DMS53 treated with DMSO at 0.1 percent for 48 hours (cell line): Measurements from ENCODE around the gene CCT6B.
"Not testable (repeated sequence)": the region's sequence is repeated elsewhere in the genome, so short reads cannot be mapped to it uniquely, and the experiment has no call there.

Experiments used
- DNase-seq: peaks from one replicate; lab custom pipeline; 2025; ENCODE audit not compliant: unreplicated experiment; lab: John Stamatoyannopoulos, UW

The CCT6B gene

DNA sequence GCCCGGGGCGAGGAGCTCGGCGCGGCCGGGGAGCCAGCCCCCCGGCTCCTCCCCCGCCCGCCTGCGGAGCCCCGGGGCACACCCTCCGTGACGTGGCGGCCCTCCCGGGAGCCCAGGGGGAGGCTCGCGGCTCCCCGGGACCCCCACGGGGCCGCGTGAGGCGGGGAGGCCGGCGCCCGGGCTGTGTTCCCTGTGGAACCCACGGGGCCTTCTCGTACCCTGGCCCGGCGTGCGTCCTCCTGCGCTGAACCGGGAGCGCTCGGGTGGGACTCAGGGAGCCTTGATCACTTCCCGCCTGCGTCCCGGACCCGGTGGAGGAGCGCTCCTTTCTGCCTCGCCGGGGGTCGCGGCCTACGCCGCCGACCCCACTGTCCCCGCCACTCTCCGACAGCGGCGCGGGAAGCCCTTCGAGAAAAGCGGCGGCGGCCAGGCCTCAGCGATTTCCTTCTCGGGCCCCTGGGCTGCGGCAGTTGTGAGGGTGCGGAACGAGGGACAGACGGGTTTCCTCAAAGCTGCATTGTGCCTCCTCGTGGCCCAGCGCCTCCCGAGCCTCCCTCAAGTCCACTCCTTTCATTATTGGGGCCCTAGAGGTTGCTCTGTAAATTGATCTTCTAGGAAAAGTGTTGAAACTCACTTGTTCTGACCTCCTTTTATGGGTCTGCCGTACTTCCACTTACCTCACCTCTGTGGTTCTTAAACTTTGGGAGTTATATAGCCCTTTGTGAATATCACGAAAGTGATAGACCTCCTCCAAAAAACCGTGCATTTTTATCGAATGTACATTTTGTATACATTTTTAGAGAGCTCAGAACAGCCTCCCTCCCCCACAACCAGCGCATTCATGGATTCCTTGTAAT, 19.6 kb upstream of the CCT6B start:
- peak; percentile 6 for DNase-seq

DNA sequence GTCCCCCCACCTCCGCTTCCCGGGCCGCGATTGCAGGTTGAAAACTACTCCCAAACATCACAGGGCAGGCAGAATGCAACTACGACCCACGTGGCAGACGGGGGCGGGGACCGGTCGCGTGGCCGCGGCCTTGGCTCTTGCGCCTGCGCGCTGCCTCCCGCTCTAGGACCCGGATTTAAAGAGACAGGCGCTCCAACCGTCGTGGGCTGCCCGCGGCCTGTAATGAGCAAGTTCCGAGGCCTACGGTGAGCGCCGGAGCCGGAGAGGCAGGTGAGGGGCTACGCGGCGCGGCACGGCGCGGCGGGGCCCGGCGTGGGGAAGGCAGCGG, 19.1 kb upstream of the CCT6B start, which contains the start of gene LIG3:
TSS of gene LIG3 (plus strand) at position 160 of the 328 bp plus-strand sequence. CDS start 2,494 bp downstream, outside the sequence.
- peak; percentile 59 for DNase-seq

DNA sequence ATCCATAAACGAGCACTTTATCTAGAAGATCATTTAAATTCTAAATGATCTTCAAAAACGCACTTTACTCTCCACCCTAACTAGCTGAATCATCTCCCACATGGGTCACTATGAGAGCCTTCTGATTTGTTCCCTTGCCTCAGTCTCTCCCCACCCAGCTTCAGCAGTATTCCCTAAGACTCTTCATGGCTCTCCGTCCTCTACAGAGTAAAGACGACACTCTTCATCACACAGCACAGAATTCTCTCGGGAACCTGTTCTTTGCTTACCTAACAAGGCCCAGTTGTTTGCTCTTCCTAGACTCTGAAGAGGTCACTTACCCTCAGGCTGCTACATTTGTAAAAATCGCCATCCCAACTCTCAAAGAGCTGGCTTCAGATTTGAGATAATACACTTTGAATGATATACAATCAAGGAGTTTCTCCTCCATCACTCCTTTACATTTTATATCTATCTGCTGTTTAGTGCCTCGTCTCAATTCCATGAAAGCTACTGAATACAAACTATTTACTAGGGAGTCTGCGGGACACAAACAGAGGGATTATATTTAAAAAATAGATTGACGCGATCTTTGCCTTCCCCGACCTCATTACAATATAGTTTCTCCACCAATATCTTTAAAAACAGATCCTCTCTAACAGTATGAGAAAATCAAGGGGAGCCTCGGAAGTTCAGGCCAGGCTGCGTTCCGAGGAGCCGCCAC, 18.5 kb upstream of the CCT6B start:
- no peak for DNase-seq

DNA sequence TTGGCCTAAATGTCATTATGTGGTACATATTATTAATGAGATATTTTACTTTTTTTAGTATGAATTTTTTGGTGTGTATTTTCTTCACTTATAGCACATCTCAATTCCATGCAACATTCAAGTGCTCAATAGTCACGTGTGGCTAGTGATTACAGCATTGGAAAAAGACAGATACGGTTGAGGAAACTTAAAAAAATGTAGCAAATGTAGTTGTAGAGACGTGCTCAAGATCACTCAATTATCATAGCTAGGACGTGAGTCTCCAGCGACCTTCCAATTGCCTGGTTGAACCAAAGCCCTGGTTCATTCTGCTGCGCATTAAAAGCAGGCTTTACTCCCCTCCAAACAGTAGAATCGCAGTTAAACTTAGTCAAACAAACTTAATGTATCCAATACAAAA, 17.9 kb upstream of the CCT6B start:
- DNase-seq, result no peak

DNA sequence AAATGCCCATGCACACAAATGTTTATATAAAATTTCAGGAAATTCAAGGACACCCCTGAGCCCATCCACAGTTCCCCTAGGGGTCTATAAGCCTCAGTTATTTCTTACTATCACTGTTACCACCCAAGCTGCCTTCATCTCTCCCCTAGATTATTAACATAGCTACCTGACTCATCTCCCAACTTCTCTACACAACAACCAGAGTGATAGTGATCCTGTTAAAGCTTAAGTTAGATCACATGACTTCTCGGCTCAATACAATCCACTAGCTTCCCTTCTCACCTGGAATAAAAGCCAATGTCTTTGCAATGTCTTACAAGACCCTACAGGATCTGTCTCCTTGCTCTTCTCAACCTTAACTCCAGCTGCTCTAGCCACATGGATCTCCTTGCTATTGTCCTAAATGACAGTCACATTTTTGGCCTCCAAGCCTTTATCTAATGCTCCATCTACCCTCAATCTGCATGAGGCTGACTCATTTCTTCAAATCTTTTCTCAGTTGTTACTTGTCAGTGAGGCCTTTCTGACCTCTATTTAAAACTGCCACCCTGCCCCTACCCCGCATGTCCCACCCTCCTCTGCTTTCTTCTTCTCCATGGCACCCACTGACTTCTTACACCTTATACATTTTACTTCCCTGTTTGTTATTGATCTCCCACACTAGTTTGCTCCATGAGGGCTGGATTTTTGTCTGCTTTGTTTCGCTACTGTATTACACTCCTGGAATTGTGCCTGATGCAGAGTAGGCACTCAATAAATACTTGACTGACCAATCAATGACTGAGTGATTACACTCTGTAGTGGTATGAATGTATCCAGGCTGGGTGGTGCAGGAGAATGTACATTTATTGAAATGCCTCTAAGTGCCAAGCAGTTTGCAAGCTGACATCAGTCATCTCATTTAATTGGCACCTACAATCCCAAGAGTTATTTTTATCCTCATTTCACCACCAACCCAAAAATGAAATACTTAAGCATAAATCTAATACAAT, 13.8 kb upstream of the CCT6B start:
- DNase-seq, result no peak

DNA sequence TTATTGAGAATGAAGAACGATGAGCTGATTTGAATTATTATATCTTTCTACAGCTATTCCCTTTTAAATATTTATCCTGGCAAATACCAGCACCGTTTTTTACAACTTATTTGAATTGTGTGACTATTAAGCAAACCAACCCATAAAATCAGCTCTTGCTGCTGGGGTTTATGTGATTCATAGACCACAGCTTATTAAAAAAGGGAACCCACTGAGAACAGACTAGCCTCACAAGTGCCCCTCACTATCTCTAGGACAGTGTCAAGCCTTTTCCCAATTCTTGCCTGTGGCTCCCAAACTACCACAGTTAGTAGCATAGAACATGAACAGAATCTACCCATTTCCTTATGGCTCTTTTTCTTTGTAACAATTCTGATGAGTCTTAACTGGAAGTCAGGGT, 12.9 kb upstream of the CCT6B start:
- DNase-seq, result no peak

DNA sequence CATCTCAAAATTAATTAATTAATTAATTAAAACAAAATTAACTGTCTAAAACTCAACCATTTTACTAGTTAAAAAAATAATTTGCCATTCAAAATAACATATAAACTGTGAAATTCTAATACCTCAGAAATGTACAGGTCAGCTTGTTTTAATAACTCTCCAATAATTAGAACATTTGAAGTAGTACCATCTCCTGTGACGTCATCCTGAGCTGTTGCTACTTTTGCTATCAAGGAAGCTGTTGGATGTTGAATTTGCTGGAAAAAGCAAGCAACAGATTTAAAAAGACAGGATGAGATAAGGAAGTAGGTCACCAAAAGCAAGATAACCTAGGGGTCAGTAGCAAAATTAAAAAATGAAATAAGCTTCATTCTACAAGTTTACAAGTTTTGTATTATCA, 2.8 kb downstream of the CCT6B start:
- no peak for DNase-seq

DNA sequence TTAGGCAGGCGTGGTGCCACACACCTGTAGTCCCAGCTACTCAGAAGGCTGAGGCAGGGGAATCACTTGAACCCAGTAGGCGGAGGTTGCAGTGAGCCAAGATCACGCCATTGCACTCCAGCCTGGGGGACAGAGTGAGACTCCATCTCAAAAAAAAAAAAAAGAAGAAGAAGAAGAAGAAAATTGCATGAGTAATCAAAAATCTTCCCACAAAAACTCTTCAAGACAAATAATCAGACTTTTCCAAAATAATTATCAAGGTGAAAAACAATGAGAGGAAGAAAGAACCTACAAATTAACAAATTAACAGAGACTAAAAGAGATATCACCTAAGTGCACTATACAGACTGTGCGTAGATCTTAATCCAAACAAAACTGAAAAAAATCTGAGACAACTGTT, 10.5 kb downstream of the CCT6B start:
- DNase-seq, result not testable (repeated sequence)

DNA sequence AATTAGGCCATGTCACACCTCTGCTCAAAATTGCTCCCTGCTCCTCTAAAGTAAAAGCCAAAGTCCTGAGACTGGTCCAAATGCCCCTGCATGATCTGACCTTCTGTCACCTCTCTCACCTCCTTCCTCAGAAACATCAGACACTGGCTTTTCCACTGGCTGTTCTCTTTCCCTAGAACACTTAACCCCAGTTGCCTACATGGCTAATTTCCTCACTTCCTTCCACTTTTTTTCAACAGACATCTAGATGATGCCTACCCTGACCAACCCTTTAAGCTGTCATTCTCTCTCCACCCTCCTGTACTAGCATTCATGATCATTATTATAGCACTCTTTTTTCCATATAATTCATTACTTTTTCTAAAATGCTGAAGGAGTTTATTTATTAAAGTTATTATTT, 31.0 kb downstream of the CCT6B start:
- no peak for DNase-seq

DNA sequence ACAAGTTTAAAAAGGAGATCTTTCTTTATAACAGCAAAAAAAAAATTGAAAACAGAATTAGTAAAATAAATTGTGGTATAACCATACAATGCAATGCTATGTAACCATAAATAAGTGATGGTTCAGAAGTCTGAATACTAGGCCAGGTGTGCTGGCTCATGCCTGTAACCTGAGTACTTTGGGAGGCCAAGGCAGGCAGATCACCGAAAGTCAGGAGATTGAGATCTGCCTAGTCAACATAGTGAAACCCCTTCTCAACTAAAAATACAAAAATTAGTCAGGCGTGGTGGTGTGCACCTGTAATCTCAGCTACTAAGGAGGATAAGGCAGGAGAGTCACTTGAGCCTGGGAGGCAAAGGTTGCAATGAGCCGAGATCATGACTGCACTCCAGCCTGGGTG, 34.6 kb downstream of the CCT6B start:
- DNase-seq, result no peak

DNA sequence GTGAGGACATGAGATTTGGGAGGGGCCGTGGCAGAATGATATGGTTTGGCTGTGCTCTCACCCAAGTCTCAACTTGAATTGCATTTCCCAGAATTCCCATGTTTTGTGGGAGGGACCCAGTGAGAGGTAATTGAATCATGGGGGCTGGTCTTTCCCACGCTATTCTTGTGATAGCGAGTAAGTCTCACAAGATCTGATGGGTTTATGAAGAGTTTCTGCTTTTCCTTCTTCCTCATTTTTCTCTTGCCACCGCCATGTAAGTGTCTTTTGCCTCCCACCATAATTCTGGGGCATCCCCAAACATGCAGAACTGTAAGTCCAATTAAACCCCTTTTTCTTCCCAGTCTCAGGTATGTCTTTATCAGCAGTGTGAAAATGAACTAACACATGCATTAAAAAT, 40.6 kb downstream of the CCT6B start:
- DNase-seq, result no peak

DNA sequence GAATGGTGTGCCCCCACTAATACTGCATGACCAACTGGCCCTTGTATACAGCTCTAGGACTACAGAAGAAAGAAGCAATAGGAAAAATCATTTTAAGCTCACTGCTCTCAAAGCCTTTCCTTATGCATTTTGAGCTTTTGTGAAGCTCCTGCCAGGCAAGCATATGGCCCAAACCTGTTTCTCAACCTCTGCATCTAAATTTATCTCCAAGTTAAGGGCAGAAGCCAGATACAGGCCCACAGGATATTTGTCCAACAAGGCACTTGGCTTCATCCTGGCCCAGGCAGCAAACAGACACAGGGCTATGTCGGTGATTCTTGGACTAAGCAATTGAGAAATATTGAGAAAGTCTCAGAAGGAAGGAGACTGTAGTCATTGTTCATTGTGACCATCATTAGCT, 43.9 kb downstream of the CCT6B start:
- DNase-seq, result no peak

DNA sequence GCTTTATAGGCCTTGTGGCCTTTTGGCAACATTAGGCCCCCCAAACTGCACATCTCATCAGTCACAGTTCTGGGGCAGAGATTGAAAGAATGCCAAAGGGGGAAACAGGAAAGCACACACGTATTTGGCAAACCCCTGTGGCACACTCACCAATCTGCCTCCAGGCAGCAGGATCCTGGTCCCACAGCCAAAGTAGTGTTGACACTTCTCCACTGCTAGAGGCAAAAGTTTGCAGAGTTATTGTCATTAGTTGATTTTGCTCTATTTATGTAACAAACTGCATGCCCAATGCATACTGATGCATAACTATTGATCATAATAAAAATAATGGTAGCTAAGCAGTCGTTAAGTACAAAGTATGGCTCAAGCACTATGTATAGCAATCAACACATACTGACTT, 45.1 kb downstream of the CCT6B start:
- DNase-seq, result no peak

DNA sequence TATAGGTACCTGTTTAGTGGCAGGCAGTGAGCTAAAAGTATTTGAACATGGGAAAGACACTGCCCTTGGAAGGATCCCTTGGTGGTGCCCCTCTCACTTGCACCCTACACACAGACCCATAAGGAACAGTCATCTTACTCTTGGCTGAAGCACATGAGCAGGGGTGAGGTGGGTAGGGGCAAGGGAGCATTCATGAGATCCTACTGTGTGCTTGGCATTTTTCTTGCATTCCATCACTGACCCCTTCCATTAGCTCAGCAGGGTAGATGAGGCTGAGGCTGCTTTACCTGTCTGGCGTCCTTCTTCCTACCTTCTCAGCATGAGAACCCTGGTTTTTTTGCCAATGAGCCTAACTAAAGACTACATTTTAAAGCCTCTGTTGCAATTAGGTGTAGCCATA, 48.3 kb downstream of the CCT6B start:
- no peak for DNase-seq

DNA sequence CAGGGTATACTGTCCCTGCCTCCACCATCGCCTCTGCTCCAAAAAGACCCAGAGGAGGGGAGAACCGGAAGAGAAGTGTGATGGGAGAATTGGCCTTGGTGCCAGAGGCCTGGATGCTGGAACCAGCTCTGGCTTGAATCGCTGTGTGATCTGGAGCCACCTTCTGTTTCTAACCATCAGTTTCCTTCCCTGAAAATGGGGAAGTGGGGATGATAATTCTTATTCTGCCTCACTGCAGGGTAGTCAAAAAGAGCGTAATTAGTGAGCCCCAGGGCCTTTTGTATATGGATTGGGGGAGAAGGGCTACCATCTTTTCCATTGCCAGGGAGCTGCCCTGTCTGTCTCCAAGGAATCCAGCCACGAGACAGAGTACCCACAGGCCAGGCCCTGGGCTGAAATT, 52.2 kb downstream of the CCT6B start:
- no peak for DNase-seq

DNA sequence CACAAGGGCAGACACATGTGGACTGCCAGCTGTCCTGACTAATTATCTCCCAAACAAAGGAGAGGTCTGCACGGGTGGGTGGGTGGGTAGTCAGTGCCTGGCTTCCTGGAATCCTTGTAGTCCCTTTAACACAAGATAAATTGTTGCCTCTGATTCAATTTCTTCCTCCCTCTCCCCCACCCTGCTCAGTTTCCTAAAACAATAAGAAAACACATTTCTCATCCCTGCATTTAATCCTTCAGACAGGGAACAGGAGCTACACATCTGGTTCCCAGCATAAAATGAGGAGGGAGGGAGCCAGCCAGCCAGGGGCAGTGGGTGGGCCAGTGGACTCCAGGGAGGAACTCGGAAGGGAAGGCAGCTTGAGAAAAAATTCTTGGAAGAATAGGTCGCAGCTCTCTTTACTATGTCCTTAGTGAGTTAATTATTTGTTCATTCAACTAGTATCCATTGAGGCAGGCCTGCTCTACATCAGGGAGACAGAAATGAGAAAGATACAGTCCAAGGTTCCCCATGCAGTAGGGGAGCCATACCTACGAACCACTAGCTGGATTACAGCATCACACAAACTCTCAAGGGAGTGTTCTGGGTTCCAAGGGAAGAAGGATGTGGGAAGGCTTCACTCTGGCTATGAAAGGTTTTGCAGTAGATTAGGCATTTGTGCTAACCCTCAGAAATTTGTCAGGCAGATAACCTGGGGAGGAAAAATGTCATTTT, 58.3 kb downstream of the CCT6B start:
- no peak for DNase-seq

DNA sequence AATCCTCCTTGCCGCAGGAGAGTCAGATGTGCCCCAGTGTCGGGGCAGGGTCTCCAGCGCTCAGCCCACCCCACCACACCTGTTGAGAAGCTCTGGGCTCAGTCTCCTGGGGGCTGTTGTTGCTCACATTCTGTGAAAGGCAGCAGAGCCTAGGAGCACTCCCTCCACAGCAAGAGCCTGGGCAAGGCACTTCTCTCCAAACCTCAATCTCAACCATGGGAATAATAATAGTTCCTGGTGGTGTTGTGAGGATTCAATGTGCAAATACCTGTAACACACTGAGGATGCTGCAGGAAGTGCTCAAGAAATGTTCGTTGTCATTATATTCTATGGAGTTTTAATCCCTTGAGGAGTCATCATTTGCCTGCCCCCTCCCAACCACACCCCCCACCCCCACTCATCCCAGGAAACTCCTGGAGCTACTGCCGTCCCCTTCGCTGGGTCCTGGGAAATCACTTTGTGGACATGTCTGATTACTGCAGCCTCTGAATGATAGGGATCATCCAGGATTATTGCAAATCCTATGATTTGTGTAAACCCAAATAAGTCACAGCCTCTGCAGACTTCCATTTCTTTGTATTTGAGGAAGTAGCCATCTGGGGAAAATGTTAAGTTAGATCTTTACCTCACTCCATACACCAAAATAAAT, 61.5 kb downstream of the CCT6B start:
- no peak for DNase-seq

DNA sequence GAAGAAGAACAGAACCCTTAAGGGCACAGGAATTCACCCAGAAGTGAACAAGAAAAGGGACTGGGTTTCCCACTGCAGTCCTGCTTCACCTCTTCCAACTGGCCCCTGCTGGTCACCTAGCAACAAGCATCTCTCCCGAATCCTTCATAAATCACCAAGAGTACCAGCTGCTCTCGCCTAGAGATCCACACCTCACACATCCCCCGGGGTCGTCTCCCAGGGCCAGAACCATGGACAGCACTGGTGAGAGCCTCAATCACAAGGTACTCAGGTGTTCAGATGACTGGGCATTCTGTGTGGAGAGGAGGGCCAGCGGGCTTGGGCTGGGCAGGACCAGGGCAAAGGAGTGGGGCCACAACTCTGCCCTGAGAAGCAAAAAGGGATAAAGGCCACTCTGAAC, 65.9 kb downstream of the CCT6B start:
- DNase-seq, result no peak

DNA sequence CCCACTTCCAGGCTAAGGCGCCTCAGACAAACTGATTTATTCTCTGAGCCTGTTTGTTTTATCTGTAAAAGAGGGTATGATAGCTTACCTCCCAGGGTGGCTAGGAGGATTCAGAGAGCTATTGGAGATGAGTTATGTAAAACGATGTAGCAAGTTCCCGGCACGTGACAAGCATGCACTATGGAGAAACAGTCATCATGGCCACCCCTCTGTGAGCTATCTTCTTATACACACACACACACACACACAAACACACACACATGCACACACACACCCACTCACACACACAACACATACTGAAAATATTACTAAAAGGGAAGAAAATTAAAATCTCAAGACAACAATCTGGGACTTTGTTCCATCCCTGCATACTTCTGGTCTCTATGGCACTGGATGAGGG, 66.3 kb downstream of the CCT6B start:
- no peak for DNase-seq
